GM18858 (cell line): ENCODE measurements around the gene RABGAP1L.

Experiments used
- ATAC-seq: cut with Tn5 transposase; IDR thresholded peaks from one replicate; pipeline ENCODE4 v1.9.1; 2021; ENCODE audit not compliant: unreplicated experiment

Gene RABGAP1L

DNA sequence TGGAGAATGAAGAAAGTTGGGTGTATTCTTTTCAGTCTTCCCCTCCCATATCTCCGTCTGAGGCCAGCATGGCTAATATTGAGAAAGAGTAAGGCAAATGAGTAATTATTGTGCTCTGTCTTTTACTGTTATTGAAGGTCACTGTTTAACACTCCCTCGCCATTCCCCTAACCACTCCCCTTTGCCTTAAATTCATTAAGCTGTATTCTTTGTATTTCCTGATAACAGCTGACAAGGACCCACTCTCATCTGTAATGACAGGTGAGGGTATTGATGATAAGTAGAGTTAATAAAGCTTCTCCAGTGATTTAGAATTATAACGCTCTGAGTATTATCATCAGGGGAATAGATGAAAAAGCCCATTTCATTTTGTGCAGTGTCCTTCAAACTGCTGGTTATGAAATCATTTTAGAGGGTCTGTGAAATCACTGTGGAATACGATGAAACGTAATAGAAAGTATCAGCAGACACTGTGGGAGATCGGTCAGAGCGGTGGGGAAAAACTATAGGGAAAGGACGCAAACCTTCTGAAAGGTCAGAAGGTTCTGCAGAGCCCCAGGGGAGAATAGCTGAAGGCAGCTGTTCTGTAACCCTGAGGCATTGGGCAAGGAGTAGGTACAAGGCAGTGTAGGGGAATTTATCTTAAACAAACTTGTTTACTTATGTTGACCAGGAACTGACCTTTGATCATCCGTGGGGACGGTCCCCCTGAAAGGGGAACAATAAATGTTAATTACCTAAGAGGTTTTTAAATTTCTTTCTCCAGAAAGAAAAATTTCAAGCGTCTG, 794.2 kb downstream of the RABGAP1L start:
- ATAC-seq = no peak

GRCh38 chr1:174954073-174954460, 794.7 kb downstream of the RABGAP1L start:
- ATAC-seq = no peak

- no peak for ATAC-seq
Observed at GRCh38 chr1:174954671-174955669, 795.6 kb downstream of the RABGAP1L start.

DNA sequence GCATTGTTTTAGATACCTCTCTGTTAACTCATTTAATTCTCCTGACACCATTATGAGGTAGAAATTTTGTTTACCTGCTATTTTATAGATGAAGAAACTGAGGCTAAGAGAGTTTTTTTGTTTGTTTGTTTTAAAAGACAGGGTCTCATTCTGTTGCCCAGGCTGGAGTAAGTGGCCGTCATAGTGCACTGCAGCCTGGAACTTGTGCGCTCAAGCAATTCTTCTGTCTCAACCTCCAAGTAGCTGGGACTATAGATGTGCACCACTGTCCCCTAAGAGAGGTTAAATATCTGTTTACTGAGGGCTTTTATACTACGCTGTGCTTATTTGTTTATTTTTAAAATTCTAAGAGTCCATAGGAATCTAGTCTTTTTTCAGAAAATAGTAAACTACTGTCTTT, 796.8 kb downstream of the RABGAP1L start:
- ATAC-seq = no peak

DNA sequence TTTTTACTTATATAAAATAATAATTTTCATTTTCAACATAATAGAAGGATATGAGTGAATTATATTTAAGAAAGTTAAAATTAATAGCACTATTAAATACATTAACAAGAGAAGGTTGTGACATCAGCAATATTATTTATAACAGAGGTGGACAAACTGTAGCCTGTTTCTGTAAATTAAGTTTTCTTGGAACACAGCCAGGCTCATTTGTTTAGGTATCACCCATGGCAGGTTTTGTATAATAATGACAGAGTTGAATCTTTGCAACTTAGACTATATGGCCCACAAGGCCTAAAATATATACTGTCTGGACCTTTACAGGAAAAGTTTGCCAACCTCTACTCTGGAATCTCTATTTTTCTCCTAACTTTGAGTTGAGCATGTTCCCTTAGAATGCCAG, 797.7 kb downstream of the RABGAP1L start:
- ATAC-seq = no peak

DNA sequence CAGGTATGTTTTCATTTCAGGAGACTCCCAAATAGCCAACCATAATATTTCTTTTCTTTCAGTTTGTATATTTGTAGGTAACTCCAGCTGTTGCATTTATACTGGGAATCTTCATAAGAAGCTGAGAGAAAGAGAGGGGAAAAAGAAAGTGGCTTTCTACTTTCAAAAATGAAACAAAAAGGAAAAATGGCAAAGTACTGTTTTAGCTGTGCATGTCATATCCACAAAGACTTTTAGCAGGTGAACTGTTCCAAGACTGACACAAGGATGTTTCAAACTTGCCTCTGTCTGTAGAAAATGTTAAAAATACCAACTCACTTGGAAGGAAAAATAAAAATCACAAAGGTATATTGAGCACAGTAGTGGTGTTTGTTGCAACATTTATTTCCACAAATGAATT, 798.5 kb downstream of the RABGAP1L start:
- ATAC-seq = no peak

- ATAC-seq = no peak
Observed at GRCh38 chr1:174958396-174958795, 799.1 kb downstream of the RABGAP1L start.

- ATAC-seq = no peak
Observed at GRCh38 chr1:174960362-174960761, 801.0 kb downstream of the RABGAP1L start.

DNA sequence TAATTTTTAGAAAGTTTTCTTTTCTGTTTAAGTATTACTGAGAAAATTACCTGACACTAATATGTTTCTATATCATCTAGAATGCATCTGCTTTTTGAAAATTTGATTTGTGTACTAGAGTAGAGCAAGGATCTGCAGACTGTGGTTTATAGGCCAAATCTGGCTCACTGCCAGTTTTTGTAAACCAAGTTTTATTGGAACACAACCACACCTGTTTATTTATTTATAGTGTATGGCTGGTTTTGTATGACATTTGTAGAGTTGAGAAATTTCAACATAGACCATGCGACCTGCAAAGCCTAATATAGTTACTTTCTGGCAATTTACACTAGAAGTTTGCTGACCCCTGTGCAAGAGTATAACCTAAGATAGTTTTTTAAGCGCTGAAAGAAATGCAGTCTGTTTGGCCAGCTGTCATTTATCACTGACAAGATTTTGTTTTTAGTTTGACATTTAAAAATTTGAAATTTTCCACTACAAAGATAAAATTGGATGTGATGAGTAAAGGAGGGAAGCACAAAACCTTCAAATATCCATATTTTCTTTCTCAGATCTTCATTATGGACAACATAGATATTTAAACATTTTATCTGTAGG, 804.3 kb downstream of the RABGAP1L start:
- ATAC-seq = no peak

DNA sequence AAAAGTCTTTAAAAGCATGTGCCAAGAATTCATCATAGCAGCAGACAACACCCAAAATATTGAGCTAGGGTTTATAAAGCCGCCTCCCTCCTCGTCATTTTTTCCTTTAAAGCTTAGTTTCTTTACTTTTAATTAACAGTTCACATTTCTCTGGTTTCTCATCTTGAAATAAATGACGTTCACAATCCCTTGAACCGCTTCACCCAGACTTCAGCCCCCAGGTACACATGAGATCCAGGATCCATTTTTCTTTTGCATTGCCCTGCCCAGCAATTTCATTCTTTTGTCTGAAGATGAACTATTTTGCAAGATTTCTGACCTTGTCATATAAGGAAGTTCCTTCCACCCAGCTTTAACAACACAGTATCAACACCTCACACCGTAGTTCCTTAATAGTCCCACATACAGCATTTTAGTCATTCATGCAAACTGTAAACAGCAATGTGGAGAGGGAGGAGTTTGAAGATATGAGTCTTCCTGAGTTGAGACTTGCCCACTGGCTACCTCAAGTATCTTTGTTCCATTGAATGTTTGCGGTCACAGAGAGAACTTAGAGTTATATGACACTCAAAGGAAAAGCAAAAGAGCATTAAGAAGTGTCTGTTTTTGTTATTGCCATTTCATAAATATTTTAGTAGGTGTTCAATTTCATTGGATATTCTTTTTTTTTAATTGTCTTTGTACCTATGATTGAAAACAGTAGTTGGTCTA, 805.1 kb downstream of the RABGAP1L start:
- ATAC-seq = no peak

DNA sequence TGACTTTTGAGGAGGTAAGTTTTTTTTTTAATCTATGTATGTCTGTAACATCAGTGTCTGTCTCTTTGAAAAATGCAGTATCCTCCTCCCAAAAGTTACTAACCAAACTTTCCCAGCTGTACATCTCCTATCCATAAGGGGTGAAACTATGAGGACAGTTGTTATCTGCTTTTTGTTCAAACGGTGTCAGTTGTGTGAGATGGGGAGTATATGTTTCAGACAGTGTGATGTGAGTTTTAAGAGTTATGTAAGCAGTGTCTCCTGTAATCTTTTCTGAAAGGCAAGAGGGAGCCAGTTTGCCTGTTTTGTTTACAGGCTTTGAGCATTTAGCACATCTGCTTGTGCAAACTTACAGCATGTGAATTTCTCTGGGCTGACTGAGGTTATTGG, 805.6 kb downstream of the RABGAP1L start:
- no peak for ATAC-seq

- no peak for ATAC-seq
Observed at GRCh38 chr1:174965362-174966007, 806.2 kb downstream of the RABGAP1L start.

- no peak for ATAC-seq
Observed at GRCh38 chr1:174966008-174966572, 806.8 kb downstream of the RABGAP1L start.

DNA sequence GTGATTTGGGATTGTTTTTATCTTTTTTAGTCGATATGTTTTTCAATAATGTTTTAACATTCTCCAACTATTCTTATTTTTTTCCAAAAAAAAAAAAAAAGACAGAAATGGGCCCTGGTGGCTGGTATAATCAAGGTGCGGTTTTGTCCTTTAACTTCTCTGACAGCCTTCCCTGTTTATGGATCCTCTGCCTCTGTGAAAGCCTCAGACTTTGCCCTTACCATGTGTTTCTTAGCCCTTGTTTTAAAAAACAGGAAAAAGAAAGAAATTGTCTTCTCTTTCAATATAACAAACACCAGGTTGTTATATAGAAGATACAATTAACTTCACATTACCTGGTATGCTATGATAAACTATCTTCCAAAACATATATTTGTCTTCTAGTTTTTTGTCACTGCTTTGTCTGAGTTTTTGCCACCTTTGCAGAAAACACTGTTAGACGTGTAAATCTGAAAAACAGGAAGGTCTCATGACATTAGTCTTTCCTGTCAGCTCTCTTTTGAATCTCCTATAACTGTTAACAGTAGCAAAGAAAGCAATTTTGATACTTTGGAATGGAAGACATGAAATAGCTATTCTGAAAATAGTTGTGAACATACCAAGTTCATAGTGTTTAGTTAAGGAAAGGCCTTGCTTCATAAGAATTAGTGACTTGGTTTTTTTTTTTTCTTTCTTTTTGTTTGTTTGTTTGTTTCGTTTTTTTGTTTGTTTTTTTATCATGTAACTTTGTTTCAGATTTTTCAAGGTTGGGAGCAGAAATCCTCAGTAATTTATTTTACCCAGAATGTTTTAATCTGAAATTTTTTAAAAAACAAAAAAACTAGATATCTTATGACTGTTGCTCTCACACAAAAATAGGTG, 808.8 kb downstream of the RABGAP1L start:
- ATAC-seq = no peak

GRCh38 chr1:174968750-174969244, 809.5 kb downstream of the RABGAP1L start:
- peak; percentile 80 for ATAC-seq

GRCh38 chr1:174969977-174970376, 810.7 kb downstream of the RABGAP1L start:
- ATAC-seq = no peak

DNA sequence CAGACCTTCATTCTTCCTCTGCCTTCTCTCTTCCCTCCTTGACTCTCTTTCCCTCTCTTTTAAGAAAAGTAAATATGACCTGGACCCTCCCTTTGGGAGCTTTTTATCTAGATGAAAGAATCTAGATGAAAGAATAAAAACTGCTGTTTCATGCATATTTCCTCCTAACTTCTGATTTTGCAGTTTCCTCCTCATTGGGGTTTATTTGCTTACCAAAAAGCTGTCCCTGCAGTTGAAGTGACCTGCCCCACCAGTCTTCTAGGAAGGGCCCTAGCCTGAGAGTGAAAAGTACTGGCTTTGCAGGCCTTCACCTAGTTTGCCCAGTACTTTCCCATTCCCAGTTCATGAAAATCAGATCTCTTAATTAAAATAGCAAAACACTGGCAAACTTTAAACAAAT, 812.1 kb downstream of the RABGAP1L start:
- no peak for ATAC-seq

- no peak for ATAC-seq
Observed at GRCh38 chr1:174971902-174972301, 812.6 kb downstream of the RABGAP1L start.

GRCh38 chr1:174974711-174975119, 815.4 kb downstream of the RABGAP1L start:
- ATAC-seq = no peak
